Omental fat pad (tissue), 4 donors: ENCODE results near the gene LITAF. TPM values are rescaled to one million over a fixed set of nuclear protein-coding genes. Genes with fewer than 3 reads are reported as not detected.

Experiments
- ATAC-seq: fragments of 150-250 bp; one replicate; pipeline ENCODE4 v1.9.1; 2016; ENCODE audit warnings: mild to moderate bottlenecking, moderate library complexity; ENCODE audit not compliant: low FRiP score
- DNase-seq: peaks from one replicate; pipeline ENCODE4 v3.0.0-alpha.2; 2019; ENCODE audit warnings: low spot score
- total RNA-seq, 4 donors: library from RNA; depleted of rRNA; stranded (reverse); fragments of >200 nt; gene quantifications; one replicate each; pipeline ENCODE4 v1.1.0, GENCODE V29; 2016
- TF ChIP-seq, protein P1 (sequence below), 3 donors: fragments of 450-650 bp; IDR thresholded peaks; one replicate each; pipeline ENCODE4 v1.5.1; 2016 to 2017; ENCODE audit warnings: antibody characterized with exemption in 3 of 3, mild to moderate bottlenecking in 3 of 3, moderate library complexity in 2 of 3

Gene LITAF
- total RNA-seq, 4 donors from 2014 or later, result 69.8 to 196 (median 103) TPM

DNA sequence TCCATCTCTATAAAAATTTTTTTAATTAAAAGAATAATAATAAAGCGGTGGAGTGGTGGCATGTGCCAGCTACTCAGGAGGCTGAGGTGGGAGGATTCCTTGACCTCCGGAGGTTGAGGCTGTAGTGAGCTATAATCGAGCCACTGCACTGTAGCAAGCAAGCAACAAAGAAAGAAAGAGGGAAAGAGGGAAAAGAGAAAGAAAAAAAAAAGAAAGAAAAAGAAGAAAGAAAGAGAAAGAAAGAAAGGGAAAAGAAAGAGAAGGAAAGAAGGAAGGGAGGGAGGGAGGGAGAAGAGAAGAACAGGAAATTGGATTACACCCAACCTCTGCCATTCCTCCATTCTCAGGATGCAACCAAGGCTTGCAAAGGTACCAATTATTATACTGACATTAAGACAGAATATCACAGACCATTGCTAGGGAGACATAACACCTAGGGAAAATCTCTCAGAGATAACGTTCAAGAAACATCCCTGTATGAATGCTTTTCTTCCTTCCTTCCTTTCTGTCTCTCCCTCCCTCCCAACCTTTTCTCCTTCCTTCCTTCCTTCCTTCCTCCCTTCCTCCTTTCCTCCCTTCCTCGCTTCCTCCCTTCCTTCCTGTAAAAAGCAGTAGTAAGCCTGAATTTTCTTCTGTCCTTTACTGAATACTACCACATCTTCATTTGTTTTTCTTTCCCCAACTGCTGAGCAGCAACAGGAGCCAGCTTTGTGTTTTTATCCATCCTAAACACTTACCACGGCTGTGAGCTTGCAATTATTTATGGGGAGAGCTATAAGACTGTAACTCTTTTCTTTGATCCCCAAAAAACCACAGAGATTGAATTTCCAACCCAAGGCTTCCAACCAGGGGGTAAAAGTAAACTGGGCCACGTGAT lies 1.8 kb upstream of the LITAF start:
- TF ChIP-seq, protein P1, sequence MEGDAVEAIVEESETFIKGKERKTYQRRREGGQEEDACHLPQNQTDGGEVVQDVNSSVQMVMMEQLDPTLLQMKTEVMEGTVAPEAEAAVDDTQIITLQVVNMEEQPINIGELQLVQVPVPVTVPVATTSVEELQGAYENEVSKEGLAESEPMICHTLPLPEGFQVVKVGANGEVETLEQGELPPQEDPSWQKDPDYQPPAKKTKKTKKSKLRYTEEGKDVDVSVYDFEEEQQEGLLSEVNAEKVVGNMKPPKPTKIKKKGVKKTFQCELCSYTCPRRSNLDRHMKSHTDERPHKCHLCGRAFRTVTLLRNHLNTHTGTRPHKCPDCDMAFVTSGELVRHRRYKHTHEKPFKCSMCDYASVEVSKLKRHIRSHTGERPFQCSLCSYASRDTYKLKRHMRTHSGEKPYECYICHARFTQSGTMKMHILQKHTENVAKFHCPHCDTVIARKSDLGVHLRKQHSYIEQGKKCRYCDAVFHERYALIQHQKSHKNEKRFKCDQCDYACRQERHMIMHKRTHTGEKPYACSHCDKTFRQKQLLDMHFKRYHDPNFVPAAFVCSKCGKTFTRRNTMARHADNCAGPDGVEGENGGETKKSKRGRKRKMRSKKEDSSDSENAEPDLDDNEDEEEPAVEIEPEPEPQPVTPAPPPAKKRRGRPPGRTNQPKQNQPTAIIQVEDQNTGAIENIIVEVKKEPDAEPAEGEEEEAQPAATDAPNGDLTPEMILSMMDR (IDR thresholded peaks at IDR 0.05), result no peak
- DNase-seq (no peak), ATAC-seq (no peak)

DNA sequence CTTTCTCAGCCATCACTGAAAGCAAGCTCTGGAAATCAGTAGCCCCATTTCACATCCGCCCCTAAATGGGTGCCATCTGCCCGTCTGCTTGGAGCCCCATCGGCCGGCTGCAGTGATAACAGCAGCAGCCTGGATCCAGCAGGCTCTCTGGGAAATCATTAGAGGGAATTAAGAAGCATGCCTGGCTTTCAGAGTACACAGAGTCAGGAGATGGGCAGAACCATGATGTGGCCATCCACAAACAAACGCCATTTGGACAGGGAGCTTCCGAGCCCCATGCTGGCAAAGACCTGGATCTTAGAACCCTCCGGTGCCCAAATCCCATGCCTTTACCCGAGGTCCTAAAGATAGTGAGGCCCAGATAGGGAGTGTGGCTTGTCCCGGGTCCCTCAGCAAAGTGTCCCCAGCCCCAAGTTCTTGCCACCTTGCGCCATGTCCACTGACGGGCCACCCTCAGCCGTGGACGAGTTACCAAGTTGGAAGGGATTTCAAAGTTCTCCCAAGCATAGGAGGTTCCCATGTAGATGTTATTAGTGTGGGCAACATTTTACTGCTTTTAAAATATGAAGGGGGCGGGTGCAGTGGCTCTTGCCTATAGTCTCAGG lies 1.0 kb upstream of the LITAF start:
- ATAC-seq (no peak), DNase-seq (no peak)
- TF ChIP-seq, protein P1 (IDR thresholded peaks at IDR 0.05), result no peak

DNA sequence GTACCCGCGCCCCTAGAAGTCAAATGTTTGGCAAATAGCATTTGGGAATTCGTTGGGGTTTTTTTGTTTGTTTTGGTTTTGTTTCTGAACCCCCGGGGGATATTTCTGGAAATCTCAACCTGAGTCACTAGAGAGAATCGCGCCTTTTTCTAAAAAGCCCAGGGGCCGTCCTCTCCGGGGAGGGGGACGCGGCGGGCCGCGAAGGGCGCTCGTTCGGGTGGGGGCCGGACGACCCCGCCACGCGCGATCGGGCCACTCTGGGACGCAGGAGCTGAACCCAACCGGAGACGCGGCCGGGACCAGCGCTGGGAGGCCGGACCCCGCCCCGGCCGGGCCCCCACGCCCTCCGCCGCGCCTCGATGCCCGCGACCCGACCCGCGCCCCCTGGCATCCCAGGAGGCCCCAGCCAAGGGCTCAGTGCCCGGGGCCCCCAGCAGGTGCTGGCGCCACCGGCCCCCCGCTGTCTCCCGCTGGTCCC lies 302 bp downstream of the LITAF start:
- peak; percentile 2 for ATAC-seq
- DNase-seq, result no peak
- TF ChIP-seq, protein P1 (IDR thresholded peaks at IDR 0.05), result no peak

DNA sequence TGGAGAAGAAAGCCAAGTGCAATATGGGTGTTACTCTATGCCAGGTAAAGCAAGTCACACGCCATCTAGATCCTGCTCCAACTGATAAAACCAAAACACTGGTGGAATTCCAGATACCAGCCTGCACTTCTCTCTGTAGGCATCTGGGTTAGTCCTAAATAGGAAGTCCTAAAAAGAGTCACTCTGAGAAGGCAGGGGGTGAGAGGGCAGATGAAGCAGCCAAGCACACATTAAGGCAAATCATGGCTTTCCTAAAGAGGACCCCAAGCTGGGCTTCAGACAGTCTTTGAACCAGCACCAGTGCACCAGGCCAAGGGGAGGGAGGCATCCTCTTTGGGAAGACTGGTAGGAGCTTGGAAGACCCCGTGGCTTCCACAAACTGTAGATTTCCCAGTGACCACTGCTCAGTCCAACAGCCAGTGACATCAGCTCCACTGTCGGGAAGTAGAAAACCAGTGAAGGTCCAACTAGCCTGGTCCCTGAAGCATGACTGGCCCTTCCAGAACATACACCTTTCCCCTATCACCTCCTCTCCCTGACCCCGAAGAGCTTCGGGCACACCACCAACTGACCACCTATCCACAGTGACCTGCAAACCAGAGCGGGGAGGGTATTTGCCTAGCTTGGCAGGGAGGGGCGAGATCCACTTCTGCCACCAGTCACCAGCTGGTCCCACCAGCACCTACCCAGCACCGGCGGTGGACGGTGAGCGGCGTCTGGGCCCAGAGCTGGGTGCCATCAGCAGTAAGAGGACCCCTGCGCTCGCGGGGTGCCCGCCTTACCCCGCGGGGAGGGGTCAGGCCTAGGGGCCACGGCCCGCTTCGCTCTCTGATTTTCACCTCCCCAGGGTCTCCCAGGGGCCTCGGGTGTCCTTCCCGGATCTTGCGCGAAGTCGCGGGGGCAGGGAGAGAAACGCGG lies 1.0 kb downstream of the LITAF start:
- DNase-seq (no peak), ATAC-seq (peak; percentile 18)
- TF ChIP-seq, protein P1 (IDR thresholded peaks at IDR 0.05), result no peak

DNA sequence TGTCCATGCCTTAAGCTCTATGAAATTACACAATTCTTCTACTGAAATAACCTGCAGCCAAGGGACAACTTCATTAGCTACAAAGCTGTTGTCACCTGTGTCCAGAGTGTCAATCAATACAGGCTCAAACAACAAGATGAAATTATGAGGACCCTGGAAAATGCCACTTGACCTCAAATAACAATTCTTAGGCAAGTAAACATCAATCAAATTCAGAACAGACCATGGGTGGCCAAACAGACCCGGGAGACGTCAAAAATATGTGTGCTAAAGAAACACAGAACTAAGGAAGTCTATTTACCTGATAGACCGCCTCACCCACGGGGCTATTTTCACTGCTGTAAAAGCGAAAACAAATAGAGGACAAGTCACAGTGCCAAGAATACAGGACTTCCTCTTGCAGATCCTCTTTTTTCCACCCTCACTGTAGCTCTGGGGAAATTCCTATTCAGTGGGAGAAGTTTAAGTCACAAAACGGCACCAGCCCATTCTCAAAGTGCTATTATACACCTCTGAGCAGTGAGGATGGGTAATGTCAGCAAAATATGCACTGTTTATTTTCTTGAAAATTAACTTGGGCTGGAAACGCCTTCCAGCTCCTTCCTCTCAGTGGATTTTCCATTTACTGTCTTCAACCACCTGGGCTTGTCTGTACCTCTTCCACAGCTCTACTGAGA lies 2.7 kb downstream of the LITAF start:
- TF ChIP-seq, protein P1 (IDR thresholded peaks at IDR 0.05), result no peak
- DNase-seq (no peak), ATAC-seq (no peak)

DNA sequence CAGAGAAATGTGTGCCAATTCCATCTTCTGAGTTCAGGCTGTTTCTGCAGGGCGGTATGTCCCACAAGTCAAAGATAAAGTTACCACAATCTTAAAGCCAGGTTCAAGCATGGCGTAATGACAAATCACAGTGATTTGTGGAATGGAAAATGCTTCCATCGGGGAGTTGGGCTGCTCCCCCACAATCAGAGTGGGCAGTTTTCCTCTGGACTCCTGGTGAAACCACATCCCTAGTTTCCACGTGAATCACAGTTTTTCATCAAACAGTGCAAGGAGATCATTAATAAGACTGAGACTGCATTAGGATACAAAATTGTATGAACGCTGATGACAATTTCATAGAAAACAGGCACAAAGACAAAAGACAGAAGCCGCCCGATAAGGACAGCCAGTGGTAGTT lies 3.6 kb downstream of the LITAF start:
- no peak for ATAC-seq
- TF ChIP-seq, protein P1 (IDR thresholded peaks at IDR 0.05), result no peak
- DNase-seq, result no peak
